Upper lobe of left lung (tissue), 4 donors: Measurements from ENCODE around the gene TACC2.

Experiments
- CTCF ChIP-seq, 6 experiments: fragments of 450-650 bp in 4 of 6; fragments of 200-600 bp in 2 of 6; sonication (generic) in 2 of 6; IDR thresholded peaks; one replicate each; pipeline ENCODE4 v1.5.1; 2016 to 2019; ENCODE audit warnings: antibody characterized with exemption in 6 of 6
- EP300 ChIP-seq, 4 donors: sonication (generic); formaldehyde crosslinking; IDR thresholded peaks; one replicate each; pipeline ENCODE4 v1.5.1; 2017; ENCODE audit warnings: antibody characterized with exemption in 4 of 4, control low read depth in 2 of 4
- POLR2A ChIP-seq, 4 donors: fragments of 450-650 bp; IDR thresholded peaks; one replicate each; pipeline ENCODE4 v1.5.1; 2016 to 2017; ENCODE audit warnings: antibody characterized with exemption in 4 of 4, mild to moderate bottlenecking in 2 of 4
- POLR2AphosphoS5 ChIP-seq, 2 donors: sonication (generic); formaldehyde crosslinking; IDR thresholded peaks; one replicate each; pipeline ENCODE4 v1.5.1; 2017; ENCODE audit warnings: antibody characterized with exemption in 2 of 2

- TF ChIP-seq POLR2A (IDR thresholded peaks at IDR 0.05): no peak
- TF ChIP-seq CTCF (IDR thresholded peaks at IDR 0.05): no peak
- TF ChIP-seq EP300 (IDR thresholded peaks at IDR 0.05): no peak
- no peak for TF ChIP-seq POLR2AphosphoS5 (IDR thresholded peaks at IDR 0.05)
These were observed 40.7 kb downstream of the TACC2 start for GRCh38 chr10:122029499-122030199.
